ENCODE data around the gene TSPAN17. TPM values are rescaled to one million over a fixed set of nuclear protein-coding genes. Genes with fewer than 3 reads are reported as not detected.

Gene TSPAN17
- total RNA-seq, 6 experiments from 2014 or later: 10.9 to 20.8 (median 13.6) TPM

DNA sequence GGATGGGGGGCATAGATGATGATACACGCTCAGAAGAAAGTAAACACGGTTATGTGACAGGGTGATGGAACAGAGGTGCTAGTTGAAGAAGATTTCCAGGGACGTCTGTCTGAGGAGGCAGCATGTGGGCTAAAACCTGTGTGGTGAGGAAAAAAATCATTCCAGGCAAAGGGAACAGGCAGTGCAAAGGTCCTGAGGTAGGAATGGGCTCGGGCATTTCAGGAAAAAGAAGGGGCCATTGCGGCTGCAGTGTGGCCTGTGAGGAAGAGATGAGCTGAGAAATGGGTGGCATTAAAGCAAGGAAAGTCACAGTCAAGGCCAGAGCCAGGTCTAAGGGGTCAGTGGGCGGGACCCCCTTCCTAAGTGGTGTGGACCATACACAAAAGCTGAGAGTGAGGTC lies 18.2 kb downstream of the TSPAN17 start:
- H3K9me3 ChIP-seq: no peaks in the 10 kb centered on the region
- no peaks in the 10 kb centered on the region for H3K36me3 ChIP-seq
- H3K4me1 ChIP-seq: peaks cover 0 to 6% (median 2%) of the 10 kb centered on the region in 4 donors
- ATAC-seq (no peak), DNase-seq (no peak)
- WGBS (ENCODE audit: insufficient coverage, low coverage, low lambda C conversion rate, missing lambda C conversion rate): 77% methylated on average over 5 of the region's 6 CpGs
- no peaks in the 10 kb centered on the region for H3K27me3 ChIP-seq
- no peak overlapping the region for H3K27ac ChIP-seq
- no peak for TF ChIP-seq POLR2A (IDR thresholded peaks at IDR 0.05)
- TF ChIP-seq, protein P1, sequence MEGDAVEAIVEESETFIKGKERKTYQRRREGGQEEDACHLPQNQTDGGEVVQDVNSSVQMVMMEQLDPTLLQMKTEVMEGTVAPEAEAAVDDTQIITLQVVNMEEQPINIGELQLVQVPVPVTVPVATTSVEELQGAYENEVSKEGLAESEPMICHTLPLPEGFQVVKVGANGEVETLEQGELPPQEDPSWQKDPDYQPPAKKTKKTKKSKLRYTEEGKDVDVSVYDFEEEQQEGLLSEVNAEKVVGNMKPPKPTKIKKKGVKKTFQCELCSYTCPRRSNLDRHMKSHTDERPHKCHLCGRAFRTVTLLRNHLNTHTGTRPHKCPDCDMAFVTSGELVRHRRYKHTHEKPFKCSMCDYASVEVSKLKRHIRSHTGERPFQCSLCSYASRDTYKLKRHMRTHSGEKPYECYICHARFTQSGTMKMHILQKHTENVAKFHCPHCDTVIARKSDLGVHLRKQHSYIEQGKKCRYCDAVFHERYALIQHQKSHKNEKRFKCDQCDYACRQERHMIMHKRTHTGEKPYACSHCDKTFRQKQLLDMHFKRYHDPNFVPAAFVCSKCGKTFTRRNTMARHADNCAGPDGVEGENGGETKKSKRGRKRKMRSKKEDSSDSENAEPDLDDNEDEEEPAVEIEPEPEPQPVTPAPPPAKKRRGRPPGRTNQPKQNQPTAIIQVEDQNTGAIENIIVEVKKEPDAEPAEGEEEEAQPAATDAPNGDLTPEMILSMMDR (IDR thresholded peaks at IDR 0.05): no peak
- intact Hi-C loops (cut with DNase I): no loop called here
- no peak overlapping the region for H3K4me3 ChIP-seq

DNA sequence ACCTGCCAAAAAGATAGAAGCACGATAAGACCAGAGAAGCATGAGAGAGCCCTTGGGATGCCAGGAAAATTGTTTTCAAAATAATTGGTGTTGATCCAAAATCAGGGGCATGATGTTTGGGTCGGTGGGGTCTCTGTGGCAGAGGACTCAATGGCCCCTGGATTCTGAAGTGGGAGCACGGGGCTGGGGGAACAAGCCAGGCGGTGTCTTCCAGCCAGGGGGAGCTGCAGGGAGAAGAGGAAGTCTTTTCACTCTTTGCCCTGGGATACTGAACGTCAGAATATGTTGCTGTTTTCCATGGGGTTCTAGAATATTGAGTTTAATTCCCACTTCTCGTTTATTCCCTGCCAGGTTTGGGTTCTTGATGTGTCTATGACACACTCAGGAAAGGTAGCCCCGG lies 20.4 kb downstream of the TSPAN17 start:
- H3K4me1 ChIP-seq: peaks cover 0 to 6% (median 2%) of the 10 kb centered on the region in 4 donors
- no peak overlapping the region for H3K4me3 ChIP-seq
- ATAC-seq (no peak), DNase-seq (peak in 1 of 3 donors; percentile 16)
- WGBS (ENCODE audit: insufficient coverage, low coverage, low lambda C conversion rate, missing lambda C conversion rate): 42% methylated on average over 7 of the region's 7 CpGs
- H3K27me3 ChIP-seq: no peaks in the 10 kb centered on the region
- no peaks in the 10 kb centered on the region for H3K36me3 ChIP-seq
- no peak overlapping the region for H3K27ac ChIP-seq
- no peaks in the 10 kb centered on the region for H3K9me3 ChIP-seq
- intact Hi-C loops (cut with DNase I): no loop called here
- TF ChIP-seq, protein P1 (IDR thresholded peaks at IDR 0.05): no peak
- TF ChIP-seq POLR2A (IDR thresholded peaks at IDR 0.05): no peak

DNA sequence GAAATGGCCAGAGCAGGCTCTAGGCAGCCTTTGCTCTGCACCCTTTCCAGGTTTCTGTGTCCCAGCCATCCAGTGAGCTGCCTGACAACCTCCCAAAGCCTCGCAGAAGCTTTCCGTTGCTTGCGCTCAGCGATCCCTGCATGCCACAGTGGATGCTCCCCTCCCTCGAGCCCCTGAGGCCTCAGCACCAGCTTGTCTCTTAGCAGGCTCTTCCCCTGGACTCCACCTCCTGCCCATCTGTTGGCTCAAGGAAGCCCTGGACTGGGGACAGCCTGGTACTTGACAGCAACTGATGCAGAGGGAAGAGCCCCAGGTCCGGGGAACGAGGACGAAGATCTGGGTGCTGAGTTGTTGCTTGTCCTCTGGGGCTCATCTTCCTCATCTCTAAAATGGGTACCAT lies 23.2 kb downstream of the TSPAN17 start:
- Histone ChIP-seq H3K27me3 (no peaks in the 10 kb centered on the region), H3K27ac (no peak overlapping the region), H3K4me1 (no peaks in the 10 kb centered on the region), H3K36me3 (no peaks in the 10 kb centered on the region), H3K4me3 (no peak overlapping the region), H3K9me3 (no peaks in the 10 kb centered on the region)
- ATAC-seq (no peak), DNase-seq (peak in 1 of 3 donors; percentile 23)
- intact Hi-C loops (cut with DNase I): no loop called here
- TF ChIP-seq, protein P1 (IDR thresholded peaks at IDR 0.05): no peak
- no peak for TF ChIP-seq POLR2A (IDR thresholded peaks at IDR 0.05)
- 69% methylated on average over 4 of the region's 8 CpGs for WGBS (ENCODE audit: insufficient coverage, low coverage, low lambda C conversion rate, missing lambda C conversion rate)

DNA sequence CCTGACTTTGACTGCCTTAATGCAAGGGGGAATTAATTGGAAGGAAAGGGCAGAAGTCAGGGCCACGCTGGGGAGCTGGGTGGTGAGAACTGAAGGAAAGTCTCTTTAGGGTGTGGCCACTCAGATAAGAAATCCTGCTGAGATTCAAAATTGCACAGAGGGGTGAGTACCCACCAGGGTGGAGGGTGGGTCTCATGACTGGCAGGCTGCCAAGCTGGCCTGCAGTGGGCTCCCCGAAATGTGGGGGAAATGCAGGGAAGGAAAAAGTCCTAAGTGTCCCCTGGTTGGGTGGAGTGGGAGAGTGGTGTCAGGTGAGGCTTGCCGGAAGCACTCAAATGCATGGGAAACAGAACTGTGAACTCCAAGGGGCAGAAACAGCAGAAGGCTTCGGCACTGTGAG lies 24.1 kb downstream of the TSPAN17 start:
- no peak overlapping the region for H3K27ac ChIP-seq
- no peaks in the 10 kb centered on the region for H3K36me3 ChIP-seq
- DNase-seq (peak in 1 of 3 donors; percentile 20), ATAC-seq (no peak)
- 63% methylated on average over 3 of the region's 4 CpGs for WGBS (ENCODE audit: insufficient coverage, low coverage, low lambda C conversion rate, missing lambda C conversion rate)
- intact Hi-C loops (cut with DNase I): no loop called here
- TF ChIP-seq, protein P1 (IDR thresholded peaks at IDR 0.05): no peak
- TF ChIP-seq POLR2A (IDR thresholded peaks at IDR 0.05): no peak
- no peaks in the 10 kb centered on the region for H3K4me1 ChIP-seq
- no peaks in the 10 kb centered on the region for H3K27me3 ChIP-seq
- H3K9me3 ChIP-seq: no peaks in the 10 kb centered on the region
- H3K4me3 ChIP-seq: no peak overlapping the region

All from right lobe of liver (tissue), 6 donors.